HCT116 (cell line): ENCODE results near the gene PACRG. TPM values are rescaled to one million over a fixed set of nuclear protein-coding genes. Genes with fewer than 3 reads are reported as not detected.

Experiments
- ATAC-seq: fragments of 200-7000 bp; cut with Tn5 transposase; 2 replicates; pipeline ENCODE4 v1.9.1; 2020; ENCODE audit warnings: mild to moderate bottlenecking, moderate library complexity
- BruUV-seq: library from RNA; stranded (reverse); fragments of 400-500 nt; replicated peaks from 2 replicates; lab custom pipeline; 2021; lab: Mats Ljungman, UMichigan
- CTCF ChIA-PET: fragments of 300-600 bp; sonication (Branson Sonifier 250); formaldehyde crosslinking; loops from one replicate; lab custom pipeline; 2021; ENCODE audit warnings: antibody characterized with exemption; lab: Charles Lee
- POLR2A ChIA-PET: fragments of 300-600, 350-600 bp; sonication (Branson Sonifier 250); formaldehyde crosslinking; loops from one replicate; lab custom pipeline; 2021; ENCODE audit warnings: antibody characterized with exemption; lab: Charles Lee
- RAD21 ChIA-PET, 2 experiments: fragments of 300-600 bp; sonication (Branson Sonifier 250); formaldehyde crosslinking; loops; one replicate each; lab custom pipeline; 2023; ENCODE audit warnings: low total read pairs in 2 of 2; ENCODE audit not compliant: uncharacterized antibody in 2 of 2, unreplicated experiment in 2 of 2, low non-redundant PET in 1 of 2; lab: Charles Lee
- DNase-seq: peaks from one replicate; pipeline ENCODE4 v3.0.0-alpha.2; 2010; ENCODE audit warnings: low read depth, low spot score
- H2AFZ ChIP-seq: fragments of 200-600 bp; shearing (Covaris generic), sonication (generic); 2 replicates; pipeline ENCODE4 v1.6.1; 2017; ENCODE audit warnings: low read depth, mixed run types, mixed read lengths, antibody characterized with exemption, low read length; ENCODE audit not compliant: poor library complexity, severe bottlenecking
- H3K27ac ChIP-seq: 2 replicates; pipeline ENCODE4 v1.5.1; 2012; ENCODE audit warnings: low read depth, low read length
- H3K27me3 ChIP-seq: fragments of 200-600 bp; sonication (generic); 2 replicates; pipeline ENCODE4 v1.6.1; 2016; ENCODE audit warnings: mixed run types, low read length, mixed read lengths; ENCODE audit not compliant: insufficient read depth
- H3K36me3 ChIP-seq, 2 experiments: fragments of 200-500 bp in 1 of 2; fragments of 200-600 bp in 1 of 2; sonication (Bioruptor generic) in 1 of 2; sonication (generic) in 1 of 2; 2 replicates each; pipeline versions ENCODE4 v1.5.1 to v1.6.1; 2014 to 2016; ENCODE audit warnings: low read length in 2 of 2, inconsistent platforms in 1 of 2, mixed read lengths in 1 of 2, mixed run types in 1 of 2; ENCODE audit not compliant: insufficient read depth in 2 of 2, control insufficient read depth in 1 of 2
- H3K4me1 ChIP-seq, 2 experiments: fragments of 200-600 bp in 1 of 2; sonication (generic) in 1 of 2; 2 replicates each; pipeline versions ENCODE4 v1.5.1 to v1.6.1; 2012 to 2017; ENCODE audit warnings: low read length in 2 of 2, inconsistent platforms in 1 of 2, mild to moderate bottlenecking in 1 of 2, mixed read lengths in 1 of 2, mixed run types in 1 of 2, moderate library complexity in 1 of 2; ENCODE audit not compliant: insufficient read depth in 2 of 2, control insufficient read depth in 1 of 2
- H3K4me2 ChIP-seq: fragments of 200-600 bp; sonication (generic); 2 replicates; pipeline ENCODE4 v1.6.1; 2017; ENCODE audit warnings: mixed run types, low read length, mixed read lengths
- H3K4me3 ChIP-seq, 2 experiments: fragments of 200-600 bp in 1 of 2; sonication (generic) in 1 of 2; replicated peaks in 1 of 2; 2 replicates each; pipeline ENCODE4 v1.5.1; 2011 to 2016; ENCODE audit warnings: low read length in 2 of 2, control low read depth in 1 of 2, low read depth in 1 of 2, mild to moderate bottlenecking in 1 of 2, mixed read lengths in 1 of 2, mixed run types in 1 of 2
- H3K79me2 ChIP-seq: fragments of 200-600 bp; sonication (generic); 2 replicates; pipeline ENCODE4 v1.6.1; 2017; ENCODE audit warnings: mild to moderate bottlenecking, mixed run types, low read length, moderate library complexity, mixed read lengths; ENCODE audit not compliant: insufficient read depth
- H3K9ac ChIP-seq: fragments of 200-600 bp; sonication (generic); 2 replicates; pipeline ENCODE4 v1.6.1; 2016; ENCODE audit warnings: low read length, mixed read lengths
- H3K9me2 ChIP-seq: fragments of 200-600 bp; sonication (generic), shearing (Covaris generic); 2 replicates; pipeline ENCODE4 v1.6.1; 2017; ENCODE audit warnings: mixed run types, mild to moderate bottlenecking, moderate library complexity; ENCODE audit not compliant: insufficient read depth
- H3K9me3 ChIP-seq, 2 experiments: fragments of 200-500 bp in 1 of 2; fragments of 200-600 bp in 1 of 2; sonication (Bioruptor generic) in 1 of 2; sonication (generic) in 1 of 2; 2 replicates each; pipeline ENCODE4 v1.6.1; 2014 to 2017; ENCODE audit warnings: low read length in 2 of 2, mixed read lengths in 2 of 2, inconsistent platforms in 1 of 2, low read depth in 1 of 2, mild to moderate bottlenecking in 1 of 2, mixed run types in 1 of 2, moderate library complexity in 1 of 2; ENCODE audit not compliant: control insufficient read depth in 1 of 2, insufficient read depth in 1 of 2
- H4K20me1 ChIP-seq: fragments of 200-600 bp; sonication (generic), shearing (Covaris generic); 2 replicates; pipeline ENCODE4 v1.6.1; 2017; ENCODE audit warnings: mixed run types, mild to moderate bottlenecking, moderate library complexity; ENCODE audit not compliant: insufficient read depth
- ATF3 ChIP-seq: IDR thresholded peaks from 2 replicates; pipeline ENCODE4 v1.6.1; 2012
- FOSL1 ChIP-seq: IDR thresholded peaks from 2 replicates; pipeline ENCODE4 v1.6.1; 2012; ENCODE audit warnings: low read depth
- REST ChIP-seq: IDR thresholded peaks from 2 replicates; pipeline ENCODE4 v1.6.1; 2012; ENCODE audit warnings: low read depth
- YY1 ChIP-seq: IDR thresholded peaks from 2 replicates; pipeline ENCODE4 v1.6.1; 2011; ENCODE audit warnings: low read length, low read depth, moderate library complexity, mild to moderate bottlenecking; ENCODE audit not compliant: insufficient replicate concordance; ENCODE audit errors: extremely low read depth
- ZNF274 ChIP-seq: fragments of 200-500 bp; sonication (Bioruptor generic); IDR thresholded peaks from 2 replicates; pipeline ENCODE4 v1.6.1; 2014; ENCODE audit warnings: mild to moderate bottlenecking, low read depth, low read length, inconsistent platforms
- intact Hi-C: fragments of 100-400 bp; cut with micrococcal nuclease; formaldehyde crosslinking; loops from 2 replicates; pipeline ENCODE4 v1.10.0; 2022
- total RNA-seq: library from RNA; stranded (reverse); gene quantifications from one replicate; pipeline ENCODE4 v1.2.1, GENCODE V29; 2021; ENCODE audit not compliant: unreplicated experiment

Gene PACRG
- total RNA-seq, 1 experiment from 2014 or later: 0.71 TPM

GRCh38 chr6:163189609-163190008 is 461.8 kb downstream of the PACRG start (continued):
- TF ChIP-seq REST: no peak
- TF ChIP-seq YY1: no peak
- no peak for TF ChIP-seq ZNF274
- TF ChIP-seq FOSL1: no peak

GRCh38 chr6:163190786-163191185 is 463.0 kb downstream of the PACRG start:
- no peak for TF ChIP-seq ATF3
- no peak for DNase-seq
- ChIA-PET POLR2A (no interaction called here), CTCF (no interaction called here), RAD21 (no interaction called here)
- no peaks in the 10 kb centered on the region for H3K9me2 ChIP-seq
- H3K79me2 ChIP-seq: no peaks in the 10 kb centered on the region
- H3K4me3 ChIP-seq: no peak overlapping the region
- no peak overlapping the region for H3K9ac ChIP-seq
- H3K4me2 ChIP-seq: no peak overlapping the region
- H3K9me3 ChIP-seq: no peaks in the 10 kb centered on the region; a peak in 1 of 4 replicates
- intact Hi-C loops: no loop called here
- no peaks in the 10 kb centered on the region for H3K4me1 ChIP-seq
- no peak for ATAC-seq
- H4K20me1 ChIP-seq: no peaks in the 10 kb centered on the region
- H3K27ac ChIP-seq: no peak overlapping the region
- BruUV-seq: no TSS peak
- no peak overlapping the region for H2AFZ ChIP-seq
- H3K36me3 ChIP-seq: no peaks in the 10 kb centered on the region
- no peaks in the 10 kb centered on the region for H3K27me3 ChIP-seq
